Activated T-helper 1 cell treated with anti-CD3 and anti-CD28 coated beads, Interleukin-2, amount 50 U/mL, for 16 hours (primary cell): Measurements from ENCODE around the gene RNF169.
"Not testable (repeated sequence)": the region's sequence is repeated elsewhere in the genome, so short reads cannot be mapped to it uniquely, and the experiment has no call there.

ENCODE experiments used
- DNase-seq, 2 donors: peaks; one replicate each; pipeline ENCODE4 v3.0.0-alpha.2; 2020; ENCODE audit warnings: low read depth in 1 of 2, low spot score in 1 of 2

Gene RNF169

GRCh38 chr11:74766905-74767304 is 18.3 kb downstream of the RNF169 start:
- no peak for DNase-seq

- not testable (repeated sequence) for DNase-seq
Observed at GRCh38 chr11:74768172-74768651, 19.6 kb downstream of the RNF169 start.

GRCh38 chr11:74769055-74769707 is 20.5 kb downstream of the RNF169 start:
- DNase-seq: no peak

GRCh38 chr11:74770456-74770855 is 21.8 kb downstream of the RNF169 start:
- no peak for DNase-seq

GRCh38 chr11:74771139-74771538 is 22.5 kb downstream of the RNF169 start:
- DNase-seq: no peak

- DNase-seq: no peak
Observed at GRCh38 chr11:74773476-74773875, 24.8 kb downstream of the RNF169 start.

GRCh38 chr11:74775762-74776161 is 27.1 kb downstream of the RNF169 start:
- DNase-seq: no peak

GRCh38 chr11:74776546-74776945 is 27.9 kb downstream of the RNF169 start:
- DNase-seq: no peak

- DNase-seq: no peak
Observed at GRCh38 chr11:74777038-74777437, 28.4 kb downstream of the RNF169 start.

- DNase-seq: no peak
Observed at GRCh38 chr11:74777877-74778276, 29.2 kb downstream of the RNF169 start.

- no peak for DNase-seq
Observed at GRCh38 chr11:74778581-74778980, 29.9 kb downstream of the RNF169 start.

- no peak for DNase-seq
Observed at GRCh38 chr11:74780248-74781005, 31.8 kb downstream of the RNF169 start.

GRCh38 chr11:74783241-74783871 is 34.7 kb downstream of the RNF169 start:
- no peak for DNase-seq

- DNase-seq: no peak
Observed at GRCh38 chr11:74784234-74784633, 35.6 kb downstream of the RNF169 start.

GRCh38 chr11:74784726-74785125 is 36.1 kb downstream of the RNF169 start:
- DNase-seq: no peak

GRCh38 chr11:74786574-74786973 is 37.9 kb downstream of the RNF169 start:
- no peak for DNase-seq

- DNase-seq: no peak
Observed at GRCh38 chr11:74791333-74792100, 42.9 kb downstream of the RNF169 start.

- DNase-seq: no peak
Observed at GRCh38 chr11:74806267-74806666, 57.6 kb downstream of the RNF169 start.

GRCh38 chr11:74809801-74810200 is 61.2 kb downstream of the RNF169 start:
- DNase-seq: no peak

GRCh38 chr11:74815966-74816365 is 67.3 kb downstream of the RNF169 start:
- no peak for DNase-seq

GRCh38 chr11:74816664-74817063 is 68.0 kb downstream of the RNF169 start:
- no peak for DNase-seq
